Measurements from ENCODE around the gene CTRB1.
"Not testable (repeated sequence)": the region's sequence is repeated elsewhere in the genome, so short reads cannot be mapped to it uniquely, and the experiment has no call there.

Gene CTRB1

GRCh38 chr16:75204905-75205304, 13.9 kb upstream of the CTRB1 start:
- not testable (repeated sequence) for DNase-seq

- not testable (repeated sequence) for DNase-seq
These were observed 13.3 kb upstream of the CTRB1 start for GRCh38 chr16:75205438-75205837.

- not testable (repeated sequence) for DNase-seq
These were observed 12.6 kb upstream of the CTRB1 start for GRCh38 chr16:75205961-75206748.

- no peak for DNase-seq
These were observed 11.9 kb upstream of the CTRB1 start, which contains the start of gene CTRB2 for GRCh38 chr16:75206749-75207451. Gene CTRB2 (minus strand): TSS chr16:75207161. CDS start chr16:75207141, 20 bp downstream.

- no peak for DNase-seq
These were observed 11.0 kb upstream of the CTRB1 start for GRCh38 chr16:75207831-75208230.

GRCh38 chr16:75208242-75208825, 10.5 kb upstream of the CTRB1 start:
- no peak for DNase-seq

GRCh38 chr16:75208861-75209505, 9.8 kb upstream of the CTRB1 start:
- no peak for DNase-seq

GRCh38 chr16:75209514-75209913, 9.3 kb upstream of the CTRB1 start:
- not testable (repeated sequence) for DNase-seq

- no peak for DNase-seq
These were observed 8.8 kb upstream of the CTRB1 start for GRCh38 chr16:75209944-75210343.

- not testable (repeated sequence) for DNase-seq
These were observed 7.5 kb upstream of the CTRB1 start for GRCh38 chr16:75211286-75211685.

GRCh38 chr16:75216127-75216526, 2.7 kb upstream of the CTRB1 start:
- no peak for DNase-seq

GRCh38 chr16:75216576-75216975, 2.2 kb upstream of the CTRB1 start:
- DNase-seq = no peak

GRCh38 chr16:75217389-75217851, 1.4 kb upstream of the CTRB1 start:
- no peak for DNase-seq

GRCh38 chr16:75219088-75219487, 300 bp downstream of the CTRB1 start:
- DNase-seq = no peak

GRCh38 chr16:75219838-75220237, 1.1 kb downstream of the CTRB1 start:
- peak; percentile 40 for DNase-seq

GRCh38 chr16:75222271-75222783, 3.5 kb downstream of the CTRB1 start:
- DNase-seq = no peak

- not testable (repeated sequence) for DNase-seq
These were observed 4.3 kb downstream of the CTRB1 start for GRCh38 chr16:75223129-75223528.

- no peak for DNase-seq
These were observed 5.7 kb downstream of the CTRB1 start for GRCh38 chr16:75224306-75225082.

- no peak for DNase-seq
These were observed 6.3 kb downstream of the CTRB1 start for GRCh38 chr16:75225092-75225491.

- DNase-seq = no peak
These were observed 7.1 kb downstream of the CTRB1 start for GRCh38 chr16:75225678-75226515.
